RKO (cell line): ENCODE data around the gene PRLR.
"Not testable (repeated sequence)": the region's sequence is repeated elsewhere in the genome, so short reads cannot be mapped to it uniquely, and the experiment has no call there.

Experiments
- DNase-seq: peaks from one replicate; pipeline ENCODE4 v3.0.0-alpha.2; 2016; ENCODE audit warnings: low spot score

PRLR gene

DNA sequence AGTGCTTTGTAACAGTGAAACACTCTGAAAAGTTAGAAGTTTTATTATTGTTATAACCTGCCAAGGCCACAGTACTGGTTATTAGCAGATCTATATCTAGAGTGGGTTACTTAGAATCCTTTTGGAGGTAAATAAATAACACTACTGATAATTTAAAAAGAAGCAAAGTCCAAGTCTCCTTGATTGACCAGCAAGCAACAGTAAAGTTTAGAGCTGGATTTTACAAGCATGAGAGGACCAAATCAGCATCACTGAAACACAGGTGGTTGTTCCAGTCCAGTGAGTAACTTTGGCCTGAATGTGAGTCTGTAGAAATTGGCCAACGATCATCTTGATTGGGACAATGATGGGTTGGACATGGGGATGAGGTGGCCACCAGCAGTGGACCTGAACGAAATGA lies 105.4 kb downstream of the PRLR start:
- no peak for DNase-seq

DNA sequence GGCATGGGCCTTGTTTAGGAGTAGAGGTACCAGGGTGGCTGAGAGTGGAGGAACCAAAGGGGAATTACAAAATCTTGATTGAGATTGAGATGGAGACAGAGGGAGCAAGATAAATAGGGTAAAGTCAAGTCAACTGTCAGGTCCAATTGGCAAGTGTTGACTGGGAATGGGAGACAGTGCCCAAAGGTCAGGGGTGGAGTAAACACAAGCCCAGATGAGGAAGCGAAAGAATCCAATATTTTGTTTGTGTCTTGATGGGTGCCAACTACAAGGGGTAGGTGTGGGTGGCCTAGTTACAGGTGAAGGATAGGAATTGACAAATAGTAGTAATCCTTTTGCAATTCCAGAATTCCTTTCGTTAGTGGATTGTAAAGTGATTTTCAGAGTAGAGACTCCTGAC lies 107.5 kb downstream of the PRLR start:
- no peak for DNase-seq

DNA sequence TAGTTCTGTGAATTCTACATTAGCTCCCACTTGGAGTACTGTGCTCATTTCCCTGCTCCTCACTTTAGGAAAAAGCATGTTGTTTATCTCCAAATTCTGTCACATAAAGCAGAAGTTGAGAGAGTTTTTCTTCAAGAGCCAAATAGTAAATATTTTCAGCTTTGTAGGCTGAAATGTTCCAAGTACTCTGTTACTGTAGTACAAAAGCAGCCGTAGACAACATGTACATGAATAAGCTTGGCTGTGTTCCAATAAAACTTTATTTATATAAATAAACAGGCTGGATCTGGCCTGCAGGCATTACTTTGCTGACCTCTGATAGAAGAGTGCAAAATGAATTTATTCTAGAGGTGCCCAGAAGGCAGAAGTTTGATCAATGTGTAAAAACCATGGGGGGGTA lies 109.6 kb downstream of the PRLR start:
- DNase-seq = no peak

DNA sequence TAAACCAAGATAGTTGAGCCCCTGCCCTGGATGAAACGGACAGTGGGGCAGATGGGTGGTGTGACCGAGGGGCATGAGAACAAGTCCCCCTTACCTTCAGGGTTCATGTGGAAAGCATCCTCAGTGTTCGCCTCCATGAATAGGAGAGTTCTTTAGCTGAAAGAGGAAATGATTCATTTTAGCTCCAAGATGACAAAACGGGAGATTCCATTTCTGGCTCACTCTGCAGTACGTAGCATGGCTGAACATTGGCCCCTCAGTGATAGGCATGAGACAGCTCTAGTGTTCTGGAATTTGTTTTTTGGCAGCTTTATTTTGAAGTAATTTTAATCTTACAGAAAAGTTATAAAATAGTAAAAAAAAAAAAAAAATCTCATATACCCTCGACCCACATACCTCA lies 112.3 kb downstream of the PRLR start:
- DNase-seq = peak; percentile 53

DNA sequence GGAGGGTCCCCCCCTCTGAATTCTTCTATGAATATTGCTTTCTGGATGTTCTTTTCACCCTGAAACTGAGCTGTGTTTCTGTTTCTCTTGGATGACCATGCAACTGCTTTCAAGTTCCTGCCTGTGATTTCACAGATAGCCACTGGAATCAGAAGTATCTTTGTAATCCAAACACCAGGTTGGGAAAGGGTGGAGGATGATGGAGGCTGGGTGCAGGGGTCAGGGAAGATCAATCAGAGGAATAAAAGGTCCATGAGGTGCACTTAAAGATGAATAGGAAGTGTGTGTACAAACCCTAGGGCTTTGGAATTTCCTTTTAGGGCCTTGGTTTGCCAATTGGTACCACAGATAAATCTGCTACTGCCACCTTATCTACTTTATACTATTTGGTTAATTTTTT lies 114.4 kb downstream of the PRLR start:
- DNase-seq = no peak

DNA sequence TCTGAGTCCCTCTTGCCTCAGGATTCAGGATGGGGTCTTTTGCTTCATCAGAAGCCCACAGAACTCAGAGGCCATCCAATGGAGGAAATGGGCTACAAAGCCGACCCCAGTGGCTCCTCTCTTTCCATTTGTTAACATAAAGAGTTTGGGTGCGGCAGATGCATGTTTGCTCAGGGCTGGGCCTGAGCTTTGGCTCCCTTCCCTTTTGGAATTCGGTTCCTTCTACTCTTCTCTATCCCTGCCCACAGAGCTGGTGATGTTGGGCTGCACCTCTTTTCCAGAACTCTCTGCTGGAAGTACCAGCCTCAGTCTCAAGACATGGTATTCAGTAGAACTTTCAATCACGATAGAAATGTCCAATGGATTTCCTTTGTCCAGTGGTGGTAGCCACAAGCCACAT lies 115.6 kb downstream of the PRLR start:
- DNase-seq = no peak

DNA sequence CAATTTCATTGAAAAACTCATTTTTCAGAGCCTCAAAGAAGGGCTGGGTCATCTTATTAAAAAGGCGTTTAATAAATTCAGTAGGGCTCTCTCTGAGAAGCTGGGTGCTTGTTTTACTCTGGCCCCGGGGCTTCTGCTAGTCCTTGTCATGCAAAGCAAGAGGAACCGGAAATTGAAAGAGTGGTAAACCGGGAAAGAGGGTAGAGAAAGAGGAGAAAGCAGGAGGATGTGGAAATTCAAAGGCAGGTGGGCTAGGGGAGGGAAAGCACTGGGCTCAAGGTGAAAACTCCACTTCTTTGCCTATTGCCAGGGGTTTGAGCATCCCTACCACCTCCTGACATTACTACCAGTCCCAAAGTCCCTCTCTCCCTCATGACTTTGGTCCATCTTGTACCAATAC lies 118.0 kb downstream of the PRLR start:
- DNase-seq = no peak

DNA sequence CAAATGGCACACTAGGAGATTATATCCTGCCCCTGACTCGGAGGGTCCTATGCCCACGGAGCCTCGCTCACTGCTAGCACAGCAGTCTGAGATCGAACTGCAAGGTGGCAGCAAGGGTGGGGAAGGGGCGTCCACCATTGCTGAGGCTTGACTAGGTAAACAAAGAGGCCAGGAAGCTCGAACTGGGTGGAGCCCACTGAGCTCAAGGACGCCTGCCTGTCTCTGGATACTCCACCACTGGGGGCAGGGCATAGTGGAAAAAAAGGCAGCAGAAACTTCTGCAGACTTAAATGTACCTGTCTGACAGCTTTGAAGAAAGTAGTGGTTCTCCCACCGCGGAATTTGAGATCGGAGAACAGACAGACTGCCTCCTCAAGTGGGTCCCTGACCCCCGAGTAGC lies 125.7 kb downstream of the PRLR start:
- DNase-seq = not testable (repeated sequence)

DNA sequence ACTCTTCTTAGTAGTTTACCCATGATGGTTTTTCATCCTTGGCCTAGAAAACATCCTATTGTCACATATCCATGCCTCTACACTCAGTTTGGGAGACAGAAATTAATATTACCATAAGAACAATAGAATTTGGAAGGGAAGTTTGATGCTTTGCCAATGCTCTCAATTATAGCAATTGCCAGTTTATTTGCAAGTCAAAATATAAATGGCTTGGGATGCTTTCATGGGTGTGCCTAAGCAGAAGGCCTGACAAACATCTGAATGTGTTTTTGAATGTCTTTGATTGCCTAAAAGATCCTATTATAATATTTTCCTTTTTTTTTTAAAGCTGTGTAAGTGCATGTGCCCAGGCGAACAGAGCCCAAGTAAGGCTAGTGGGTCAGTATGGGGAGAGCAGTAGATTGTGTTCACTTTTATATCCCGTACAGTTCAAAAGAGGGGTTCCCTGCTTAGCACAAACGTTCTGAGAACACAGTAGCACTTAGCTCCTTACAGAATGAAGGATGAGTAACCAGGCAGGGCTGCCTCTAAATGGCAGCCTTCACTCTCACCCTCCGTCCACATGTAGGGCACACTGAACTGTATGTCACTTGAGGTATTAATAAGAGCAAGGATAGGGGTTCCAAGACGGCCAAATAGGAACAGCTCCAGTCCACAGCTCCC lies 126.5 kb downstream of the PRLR start:
- no peak for DNase-seq

DNA sequence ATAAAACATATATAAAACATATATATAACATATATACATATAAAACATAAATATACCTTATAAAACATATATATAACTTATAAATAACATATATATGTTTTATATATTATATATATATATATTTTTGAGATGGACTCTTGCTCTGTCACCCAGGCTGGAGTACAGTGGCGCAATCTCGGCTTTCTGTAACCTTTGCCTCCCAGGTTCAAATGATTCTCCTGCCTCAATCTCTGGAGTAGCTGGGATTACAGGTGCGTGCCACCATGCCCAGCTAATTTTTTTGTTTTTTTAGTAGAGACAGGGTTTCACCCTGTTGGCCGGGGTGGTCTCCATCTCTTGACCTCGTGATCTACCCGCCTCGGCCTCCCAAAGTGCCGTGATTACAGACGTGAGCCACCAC lies 128.6 kb downstream of the PRLR start:
- not testable (repeated sequence) for DNase-seq

DNA sequence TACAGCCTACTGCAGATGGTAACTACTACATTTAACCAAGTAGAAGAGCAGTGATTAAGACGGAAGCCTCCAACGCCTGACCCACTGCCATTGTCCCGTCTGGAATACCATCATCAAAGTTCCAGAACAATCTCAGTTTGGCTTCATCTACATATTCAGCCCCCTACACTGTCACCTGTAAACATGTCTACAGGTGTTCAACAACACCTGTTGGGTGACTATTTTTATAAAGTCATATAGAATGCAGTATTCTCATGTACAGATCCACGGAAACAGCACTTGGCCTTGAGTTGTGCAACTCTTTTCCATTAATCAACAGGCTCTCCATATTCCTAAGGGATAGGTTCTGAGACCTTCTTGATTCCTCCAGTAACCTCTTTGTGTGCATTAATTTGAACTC lies 129.3 kb downstream of the PRLR start:
- no peak for DNase-seq

DNA sequence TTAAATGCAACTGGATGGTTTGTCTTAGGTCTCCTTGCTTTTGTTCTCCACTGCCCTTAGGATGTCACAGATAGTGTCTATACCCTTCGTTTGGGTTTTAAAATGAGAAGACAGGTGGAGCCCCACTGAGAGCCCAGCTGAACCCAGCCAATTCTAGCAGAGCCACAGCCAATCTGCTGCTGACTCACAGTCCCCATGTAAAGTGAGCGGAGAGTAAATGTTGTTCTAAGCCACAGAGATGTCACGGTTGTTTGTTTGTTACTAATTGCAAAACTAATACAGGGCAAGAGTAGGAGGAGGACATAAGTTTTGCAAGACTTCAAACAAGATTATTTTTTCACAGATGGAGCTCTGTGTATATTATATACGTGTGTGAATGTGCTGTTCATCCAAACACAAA lies 132.1 kb downstream of the PRLR start:
- no peak for DNase-seq

DNA sequence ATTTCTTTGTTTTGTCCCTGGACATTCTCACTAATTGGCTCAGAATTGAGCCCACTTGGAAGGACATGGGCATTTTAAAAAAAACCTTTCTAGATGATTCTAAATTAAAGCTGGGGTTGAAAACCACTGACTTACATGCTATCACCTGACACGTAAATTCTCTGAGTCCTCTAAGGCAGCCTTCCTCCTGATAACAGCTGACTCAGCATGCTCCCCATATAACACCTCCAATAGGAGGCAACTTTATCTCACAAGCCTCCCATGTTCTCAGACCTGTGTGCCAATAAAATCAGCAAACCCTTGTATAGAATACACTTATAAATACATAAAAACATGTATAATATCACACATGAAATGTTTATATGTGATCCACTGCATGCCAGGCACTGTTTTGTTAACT lies 133.4 kb downstream of the PRLR start:
- DNase-seq = no peak

DNA sequence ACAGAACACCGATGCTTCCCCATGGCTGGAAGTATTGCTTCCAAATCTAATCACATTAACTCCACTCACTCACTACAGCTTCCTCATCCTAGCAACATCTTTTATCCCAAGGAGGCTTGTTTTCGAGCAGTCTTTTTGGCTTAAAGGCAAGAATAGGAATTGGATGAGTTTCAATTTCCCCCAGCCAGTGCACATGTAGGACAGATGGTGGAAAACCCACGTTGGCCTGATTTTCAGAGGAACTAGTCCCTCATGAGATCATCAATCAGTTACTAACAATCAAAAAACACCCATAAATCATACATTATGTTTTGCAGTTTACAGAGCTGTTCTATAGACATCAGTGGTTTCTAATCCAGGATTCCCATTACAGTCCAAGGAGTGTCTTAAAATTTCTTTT lies 134.1 kb downstream of the PRLR start:
- DNase-seq = no peak

DNA sequence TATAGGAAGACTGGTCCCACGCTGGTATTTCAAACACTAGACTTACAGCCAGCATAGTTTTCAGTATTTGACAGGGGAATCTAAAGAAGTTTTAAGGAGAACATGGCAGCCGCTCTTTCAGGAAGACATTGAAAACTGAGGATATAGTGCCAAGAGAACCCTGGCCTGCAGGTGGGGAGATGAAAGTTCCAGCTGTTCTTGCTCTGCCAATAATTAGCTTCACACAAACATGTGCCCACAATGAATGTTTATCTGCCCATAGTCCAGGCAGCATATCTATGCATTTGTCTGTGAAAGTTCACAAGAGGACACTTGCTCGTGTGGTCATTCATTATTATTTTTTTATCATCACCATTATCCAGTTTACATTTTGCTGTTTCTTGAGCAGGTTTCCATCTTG lies 134.9 kb downstream of the PRLR start:
- no peak for DNase-seq

DNA sequence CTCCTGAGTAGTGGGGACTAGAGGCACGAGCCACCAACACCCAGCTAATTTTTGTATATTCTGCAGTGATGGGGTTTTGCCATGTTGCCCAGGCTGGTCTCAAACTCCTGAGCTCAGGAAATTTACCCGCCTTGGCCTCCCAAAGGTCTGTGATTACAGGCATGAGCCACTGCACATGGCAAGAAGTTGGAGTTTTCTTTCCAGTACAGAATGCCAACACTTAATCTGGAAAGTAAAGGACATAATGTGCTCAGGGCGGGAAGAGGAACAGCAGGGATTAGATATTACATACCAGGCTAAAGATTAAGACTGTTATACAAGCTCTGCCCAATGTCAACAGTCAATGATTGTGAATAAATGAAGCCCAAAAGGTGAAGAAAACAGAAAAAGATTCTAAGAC lies 135.3 kb downstream of the PRLR start:
- no peak for DNase-seq

DNA sequence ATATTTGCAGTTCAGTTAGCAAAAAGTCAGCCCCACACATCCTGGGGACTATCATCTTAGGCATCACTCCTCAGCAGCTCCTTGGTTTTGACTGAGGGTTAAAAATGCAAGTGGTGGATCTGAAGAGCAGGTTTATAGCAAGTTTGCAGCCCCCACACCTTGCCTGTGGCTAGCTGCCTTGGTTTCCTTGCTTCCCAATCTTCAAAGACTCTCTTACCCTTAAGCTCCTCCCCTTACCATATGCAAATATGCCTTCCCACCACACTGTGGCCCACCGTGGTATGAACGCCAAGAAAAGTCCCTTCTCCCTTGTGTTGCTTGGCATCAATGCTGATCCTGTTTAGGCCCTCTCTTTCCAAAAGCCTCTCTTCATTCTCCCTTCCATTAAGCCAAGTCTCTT lies 137.6 kb downstream of the PRLR start:
- DNase-seq = no peak

DNA sequence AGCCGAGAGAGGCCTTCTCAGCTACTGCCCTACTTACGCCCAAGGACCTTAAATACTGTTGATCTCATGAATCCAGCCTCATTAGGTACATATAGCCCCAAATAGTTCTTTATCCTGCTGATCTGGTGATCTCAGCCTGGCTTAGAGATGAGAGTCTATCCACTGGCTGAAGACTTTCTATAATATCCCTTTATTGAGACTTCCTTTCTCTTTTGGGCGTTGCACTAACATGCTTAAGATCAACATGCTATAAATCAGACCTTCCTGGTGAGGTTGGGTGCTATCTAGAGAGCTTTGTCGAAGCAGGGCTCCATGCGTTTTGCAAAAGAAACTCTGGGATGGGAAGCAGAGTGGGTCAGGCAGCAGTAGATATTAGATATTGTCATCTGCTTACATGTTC lies 138.6 kb downstream of the PRLR start:
- DNase-seq = no peak

DNA sequence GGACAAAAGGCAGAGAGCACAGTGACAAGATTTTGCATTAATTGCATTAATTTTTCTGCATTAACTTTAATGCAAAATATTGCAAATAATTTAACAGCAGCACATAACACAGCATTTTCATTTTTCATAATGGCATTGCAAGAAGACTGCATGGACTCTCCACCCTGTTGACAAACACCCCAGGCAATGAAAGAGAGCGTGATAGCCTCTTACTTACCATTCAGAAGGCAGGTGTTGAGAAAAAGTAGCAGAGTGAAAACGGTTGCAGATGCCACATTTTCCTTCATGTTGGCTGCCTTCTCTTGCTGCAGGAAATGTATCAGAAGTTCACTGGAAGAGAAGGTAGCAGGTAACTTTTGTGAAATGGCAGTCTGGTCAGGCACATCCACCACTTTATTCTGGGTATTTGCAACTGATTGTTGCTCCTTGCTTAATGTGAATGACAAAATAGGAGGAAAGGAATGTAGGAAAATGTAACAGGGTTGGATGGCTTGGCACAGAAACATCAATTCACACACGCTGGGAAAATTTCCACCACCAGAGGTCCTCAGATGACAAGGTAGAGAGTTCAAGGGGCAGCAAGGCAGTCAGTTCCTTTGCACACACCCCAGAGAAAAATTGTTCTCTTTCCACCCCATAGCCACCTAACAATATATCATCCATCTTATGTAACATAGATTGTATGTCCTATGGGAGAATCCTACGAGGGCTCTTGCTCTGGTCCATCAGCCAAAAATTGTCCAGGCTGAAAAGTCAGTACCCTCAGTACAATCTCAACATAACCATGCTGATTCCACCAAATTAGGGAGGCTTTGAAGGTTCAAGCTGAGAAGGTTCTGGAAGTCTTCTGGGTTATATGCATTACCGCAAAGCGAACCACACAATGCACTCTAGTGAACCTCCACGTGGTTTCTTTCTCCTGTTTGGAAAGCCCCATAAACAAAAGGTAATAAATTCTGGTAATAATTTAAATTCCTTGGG lies 140.7 kb downstream of the PRLR start:
- DNase-seq = peak; percentile 58

DNA sequence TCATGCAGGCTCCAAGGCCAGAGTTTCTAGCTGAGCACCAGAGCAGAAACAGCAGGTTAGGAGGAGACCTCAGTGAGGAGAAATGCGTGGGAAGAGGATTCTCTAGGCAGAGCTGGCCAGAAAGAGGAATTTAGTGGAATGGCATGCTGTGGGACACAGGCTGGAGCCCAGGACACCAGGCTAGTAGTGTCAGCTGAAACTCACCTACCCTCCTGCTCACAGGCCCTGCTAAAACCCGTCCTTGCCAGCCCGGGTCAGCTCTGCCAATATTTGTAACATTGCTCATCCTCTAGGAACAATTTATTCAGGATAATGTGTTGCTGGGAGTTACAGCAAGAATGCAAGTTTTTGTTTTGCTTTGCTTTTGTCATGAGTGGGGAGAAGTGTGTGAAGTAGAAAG lies 142.3 kb downstream of the PRLR start:
- no peak for DNase-seq

DNA sequence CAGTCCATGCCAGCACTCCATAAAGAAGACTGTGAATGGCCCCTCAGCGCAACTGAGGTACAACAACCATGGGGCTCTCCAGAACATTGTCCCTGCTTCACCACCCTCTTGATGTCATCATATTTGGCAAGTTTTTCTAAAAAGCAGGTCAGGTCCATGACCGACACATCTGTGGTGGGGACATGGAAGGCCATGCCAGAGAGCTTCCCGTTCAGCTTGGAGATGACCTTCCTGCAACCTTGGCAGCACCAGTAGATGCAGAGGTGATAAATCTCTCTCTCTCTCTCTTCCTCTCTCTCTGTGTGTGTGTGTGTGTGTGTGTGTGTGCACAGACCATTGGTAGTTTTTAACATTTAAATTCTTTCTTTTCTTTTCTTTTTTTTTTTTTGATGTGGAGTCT lies 147.1 kb downstream of the PRLR start:
- DNase-seq = no peak

DNA sequence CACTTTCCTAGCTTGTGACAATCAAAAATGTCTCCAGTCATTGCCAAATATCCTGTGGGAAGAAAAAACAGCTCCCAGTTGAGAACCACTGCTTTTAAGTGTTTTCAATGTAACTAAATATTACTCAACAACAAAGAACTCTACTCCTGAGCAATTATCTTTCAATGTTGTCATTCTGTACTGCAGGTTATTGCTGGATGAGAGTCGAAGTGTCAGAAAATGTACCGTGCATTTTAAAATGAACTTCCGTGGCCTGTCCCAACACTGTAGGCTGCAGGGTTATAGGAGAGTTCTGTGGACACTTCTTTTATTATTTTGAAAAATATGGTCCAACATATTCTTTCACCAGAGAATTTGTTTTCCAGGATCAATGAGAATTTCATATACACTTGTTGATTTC lies 147.8 kb downstream of the PRLR start:
- no peak for DNase-seq

DNA sequence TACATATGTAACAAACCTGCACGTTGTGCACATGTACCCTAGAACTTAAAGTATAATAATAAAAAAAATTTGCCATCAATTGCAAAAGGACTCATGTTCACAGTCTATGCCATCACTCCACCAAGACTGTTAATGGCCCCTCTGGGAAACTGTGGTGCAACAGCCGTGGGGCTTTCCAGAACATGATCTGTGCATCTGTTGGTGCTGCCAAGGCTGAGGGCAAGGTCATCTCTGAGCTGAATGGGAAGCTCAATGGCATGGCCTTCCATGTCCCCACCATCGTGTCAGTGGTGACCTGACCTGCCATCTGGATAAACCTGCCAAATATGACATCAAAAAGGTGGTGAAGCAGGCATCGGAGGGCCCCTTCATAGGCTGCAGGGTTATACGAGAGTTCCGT lies 149.2 kb downstream of the PRLR start:
- DNase-seq = no peak

DNA sequence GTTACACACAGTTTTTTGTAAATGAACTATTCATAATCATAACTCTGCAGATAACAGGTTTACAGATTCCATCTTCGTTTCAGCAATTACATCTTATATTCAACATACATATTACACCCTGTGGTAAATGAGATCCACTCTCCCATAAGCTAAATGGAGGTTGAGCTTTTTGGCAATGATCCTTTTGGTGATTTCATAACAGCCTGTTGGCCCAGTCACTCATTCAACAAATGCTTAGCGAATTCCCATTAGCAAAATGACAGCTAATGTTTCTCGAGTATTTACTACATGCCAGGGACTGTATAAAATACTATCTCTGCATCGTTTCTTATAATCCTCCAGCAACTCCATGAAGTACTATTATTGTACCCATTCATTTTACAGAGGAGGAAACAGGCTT lies 157.1 kb downstream of the PRLR start:
- no peak for DNase-seq
